ENCODE data around the gene PTPN7. TPM values are rescaled to one million over a fixed set of nuclear protein-coding genes. Genes with fewer than 3 reads are reported as not detected.

Gene PTPN7
- total and polyA plus RNA-seq, 10 of the 15 experiments (the other 5 are each of a cell fraction or from before 2014, with no cell fraction given): 7.9 to 117 (median 102) TPM

- CTCF ChIA-PET: interaction anchor here (0.6 to 4.2 kb wide), 26 partner anchors 9 to 242 kb away, joined by 3 to 48 read pairs (median 8); partner anchors contain the start of genes ARL8A, ELF3, GPR37L1 and PTPN7
- POLR2A ChIA-PET: interaction anchor here (0.5 to 0.6 kb wide), 2 partner anchors 180 to 614 kb away, joined by 3 read pairs; no protein-coding TSS in a partner anchor
- Histone ChIP-seq H3K4me2 (ENCODE audit: control insufficient read depth, insufficient read depth) (no peak overlapping the region), H3K9ac (ENCODE audit: control insufficient read depth, insufficient read depth, low read length) (no peak overlapping the region), H3K36me3 (ENCODE audit: control insufficient read depth in 2 of 2, insufficient read depth in 2 of 2, low read length in 1 of 2) (peaks cover 7 to 23% of the 10 kb centered on the region in 2 experiments), H3K79me2 (ENCODE audit: control insufficient read depth, insufficient read depth, low read length) (no peaks in the 10 kb centered on the region; the same call in 1 of the 2 replicates), H3K27ac (ENCODE audit: control insufficient read depth, insufficient read depth) (no peak overlapping the region), H3K4me3 (no peak overlapping the region), H2AFZ (ENCODE audit: control insufficient read depth, low read depth, low read length) (no peak overlapping the region), H4K20me1 (ENCODE audit: control insufficient read depth, insufficient read depth) (no peaks in the 10 kb centered on the region; the same call in none of the 2 replicates), H3K4me1 (ENCODE audit: control insufficient read depth, insufficient read depth, low read length) (no peaks in the 10 kb centered on the region), H3K9me3 (replicated peaks; ENCODE audit: control insufficient read depth, insufficient read depth, low read length) (no peaks in the 10 kb centered on the region), H3K27me3 (replicated peaks in 1 of 2; ENCODE audit: control insufficient read depth in 2 of 2, insufficient read depth in 2 of 2, low read length in 1 of 2) (no peaks in the 10 kb centered on the region)
- in situ Hi-C loops (cut with MboI): no loop called here
- FAIRE-seq (no peak), DNase-seq (ENCODE audit: low read depth, low spot score) (no peak), ATAC-seq (no peak; the same call in 1 of the 3 replicates)
- WGBS (ENCODE audit: insufficient coverage, insufficient replicate concordance, low lambda C conversion rate, missing lambda C conversion rate): 80% methylated on average over 13 of the region's 13 CpGs
- no TSS peak for BruUV-seq (replicated peaks)
- intact Hi-C loops (cut with micrococcal nuclease; ENCODE audit: unreplicated experiment): loop anchor here (1.0 kb wide), 1 partner anchor 125 kb away; no protein-coding TSS in a partner anchor
- SMC1A ChIA-PET (ENCODE audit: uncharacterized antibody, unreplicated experiment): interaction anchor here (1.2 to 3.3 kb wide), 8 partner anchors 14 to 134 kb away, joined by 3 to 14 read pairs (median 6); partner anchors contain the start of gene ELF3
- TF ChIP-seq ZNF24 (IDR thresholded peaks at IDR 0.05) (no peak), PKNOX1 (IDR thresholded peaks at IDR 0.05) (no peak), CEBPB (IDR thresholded peaks at IDR 0.05; ENCODE audit: borderline replicate concordance in 1 of 2, low read depth in 2 of 2, low read length in 2 of 2) (no peak), TBL1XR1 (IDR thresholded peaks at IDR 0.05; ENCODE audit: low read depth, low read length) (no peak), BACH1 (IDR thresholded peaks at IDR 0.05; ENCODE audit: borderline replicate concordance) (no peak), PML (IDR thresholded peaks at IDR 0.05; ENCODE audit: low read length) (no peak), CHD4 (IDR thresholded peaks at IDR 0.05) (no peak), POLR2A (IDR thresholded peaks at IDR 0.05; ENCODE audit: low read depth, low read length) (no peak), ZBTB11 (CRISPR knock-in tag; IDR thresholded peaks at IDR 0.05) (no peak), RAD51 (IDR thresholded peaks at IDR 0.05) (no peak), NR2C1 (IDR thresholded peaks at IDR 0.05) (no peak), TCF7 (IDR thresholded peaks at IDR 0.05; ENCODE audit: borderline replicate concordance) (no peak), SUPT20H (IDR thresholded peaks at IDR 0.05; ENCODE audit: borderline replicate concordance, control insufficient read depth, low read depth, low read length) (no peak), NFIC (IDR thresholded peaks at IDR 0.05; ENCODE audit: low read depth, low read length) (no peak), GATAD2B (conservative IDR thresholded peaks at IDR 0.05; ENCODE audit: low read depth) (no peak), HDGF (IDR thresholded peaks at IDR 0.05) (no peak), SMAD5 (IDR thresholded peaks at IDR 0.05; ENCODE audit: low read depth) (no peak)
- RAD21 ChIA-PET (ENCODE audit: unreplicated experiment): interaction anchor here (0.9 to 2.2 kb wide), 8 partner anchors 9 to 239 kb away, joined by 4 to 11 read pairs (median 6); partner anchors contain the start of gene ELF3
Observed at GRCh38 chr1:202134645-202135172, 25.7 kb downstream of the PTPN7 start.
